ENCODE measurements around the gene SFRP5.

DNA sequence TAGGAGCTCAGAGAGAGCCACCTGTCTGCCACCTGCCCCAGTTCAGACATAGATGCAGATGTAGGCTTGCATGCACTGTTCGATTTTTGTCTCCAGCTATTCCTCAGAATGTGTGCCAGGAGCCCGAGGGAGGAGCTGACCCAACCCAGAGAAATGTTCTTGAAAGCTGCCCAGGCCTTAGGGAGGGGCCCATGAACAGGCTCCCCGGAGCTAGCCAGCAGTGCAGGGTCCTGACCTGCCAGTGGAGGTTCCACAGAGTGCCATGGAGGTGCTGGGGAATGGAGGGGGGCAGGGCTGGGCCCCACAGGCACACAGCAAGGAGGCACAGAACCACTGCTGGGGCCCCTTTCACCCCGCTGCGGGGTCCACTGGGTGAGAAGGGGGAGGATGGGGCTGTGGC lies 29.6 kb upstream of the SFRP5 start:
- TF ChIP-seq FOXA1 (IDR thresholded peaks at IDR 0.05) (no peak), EGR1 (IDR thresholded peaks at IDR 0.05; ENCODE audit: low read depth in 2 of 2) (no peak), FOXA2 (IDR thresholded peaks at IDR 0.05) (no peak), TAF1 (conservative IDR thresholded peaks at IDR 0.05) (no peak), YY1 (IDR thresholded peaks at IDR 0.05) (no peak), NR2F2 (IDR thresholded peaks at IDR 0.05) (no peak), RAD21 (IDR thresholded peaks at IDR 0.05) (no peak), GABPA (IDR thresholded peaks at IDR 0.05 in 1 of 2, conservative IDR thresholded peaks at IDR 0.05 in 1 of 2) (no peak), SP1 (IDR thresholded peaks at IDR 0.05) (no peak)
- TF ChIP-seq, protein P1, sequence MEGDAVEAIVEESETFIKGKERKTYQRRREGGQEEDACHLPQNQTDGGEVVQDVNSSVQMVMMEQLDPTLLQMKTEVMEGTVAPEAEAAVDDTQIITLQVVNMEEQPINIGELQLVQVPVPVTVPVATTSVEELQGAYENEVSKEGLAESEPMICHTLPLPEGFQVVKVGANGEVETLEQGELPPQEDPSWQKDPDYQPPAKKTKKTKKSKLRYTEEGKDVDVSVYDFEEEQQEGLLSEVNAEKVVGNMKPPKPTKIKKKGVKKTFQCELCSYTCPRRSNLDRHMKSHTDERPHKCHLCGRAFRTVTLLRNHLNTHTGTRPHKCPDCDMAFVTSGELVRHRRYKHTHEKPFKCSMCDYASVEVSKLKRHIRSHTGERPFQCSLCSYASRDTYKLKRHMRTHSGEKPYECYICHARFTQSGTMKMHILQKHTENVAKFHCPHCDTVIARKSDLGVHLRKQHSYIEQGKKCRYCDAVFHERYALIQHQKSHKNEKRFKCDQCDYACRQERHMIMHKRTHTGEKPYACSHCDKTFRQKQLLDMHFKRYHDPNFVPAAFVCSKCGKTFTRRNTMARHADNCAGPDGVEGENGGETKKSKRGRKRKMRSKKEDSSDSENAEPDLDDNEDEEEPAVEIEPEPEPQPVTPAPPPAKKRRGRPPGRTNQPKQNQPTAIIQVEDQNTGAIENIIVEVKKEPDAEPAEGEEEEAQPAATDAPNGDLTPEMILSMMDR (IDR thresholded peaks at IDR 0.05; ENCODE audit: low read depth, low read length, missing input control) = no peak
- TF ChIP-seq, protein P2, sequence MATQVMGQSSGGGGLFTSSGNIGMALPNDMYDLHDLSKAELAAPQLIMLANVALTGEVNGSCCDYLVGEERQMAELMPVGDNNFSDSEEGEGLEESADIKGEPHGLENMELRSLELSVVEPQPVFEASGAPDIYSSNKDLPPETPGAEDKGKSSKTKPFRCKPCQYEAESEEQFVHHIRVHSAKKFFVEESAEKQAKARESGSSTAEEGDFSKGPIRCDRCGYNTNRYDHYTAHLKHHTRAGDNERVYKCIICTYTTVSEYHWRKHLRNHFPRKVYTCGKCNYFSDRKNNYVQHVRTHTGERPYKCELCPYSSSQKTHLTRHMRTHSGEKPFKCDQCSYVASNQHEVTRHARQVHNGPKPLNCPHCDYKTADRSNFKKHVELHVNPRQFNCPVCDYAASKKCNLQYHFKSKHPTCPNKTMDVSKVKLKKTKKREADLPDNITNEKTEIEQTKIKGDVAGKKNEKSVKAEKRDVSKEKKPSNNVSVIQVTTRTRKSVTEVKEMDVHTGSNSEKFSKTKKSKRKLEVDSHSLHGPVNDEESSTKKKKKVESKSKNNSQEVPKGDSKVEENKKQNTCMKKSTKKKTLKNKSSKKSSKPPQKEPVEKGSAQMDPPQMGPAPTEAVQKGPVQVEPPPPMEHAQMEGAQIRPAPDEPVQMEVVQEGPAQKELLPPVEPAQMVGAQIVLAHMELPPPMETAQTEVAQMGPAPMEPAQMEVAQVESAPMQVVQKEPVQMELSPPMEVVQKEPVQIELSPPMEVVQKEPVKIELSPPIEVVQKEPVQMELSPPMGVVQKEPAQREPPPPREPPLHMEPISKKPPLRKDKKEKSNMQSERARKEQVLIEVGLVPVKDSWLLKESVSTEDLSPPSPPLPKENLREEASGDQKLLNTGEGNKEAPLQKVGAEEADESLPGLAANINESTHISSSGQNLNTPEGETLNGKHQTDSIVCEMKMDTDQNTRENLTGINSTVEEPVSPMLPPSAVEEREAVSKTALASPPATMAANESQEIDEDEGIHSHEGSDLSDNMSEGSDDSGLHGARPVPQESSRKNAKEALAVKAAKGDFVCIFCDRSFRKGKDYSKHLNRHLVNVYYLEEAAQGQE (IDR thresholded peaks at IDR 0.05) = no peak
- TF ChIP-seq, protein P3, sequence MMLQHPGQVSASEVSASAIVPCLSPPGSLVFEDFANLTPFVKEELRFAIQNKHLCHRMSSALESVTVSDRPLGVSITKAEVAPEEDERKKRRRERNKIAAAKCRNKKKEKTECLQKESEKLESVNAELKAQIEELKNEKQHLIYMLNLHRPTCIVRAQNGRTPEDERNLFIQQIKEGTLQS (IDR thresholded peaks at IDR 0.05) = no peak
- TF ChIP-seq, protein P4, sequence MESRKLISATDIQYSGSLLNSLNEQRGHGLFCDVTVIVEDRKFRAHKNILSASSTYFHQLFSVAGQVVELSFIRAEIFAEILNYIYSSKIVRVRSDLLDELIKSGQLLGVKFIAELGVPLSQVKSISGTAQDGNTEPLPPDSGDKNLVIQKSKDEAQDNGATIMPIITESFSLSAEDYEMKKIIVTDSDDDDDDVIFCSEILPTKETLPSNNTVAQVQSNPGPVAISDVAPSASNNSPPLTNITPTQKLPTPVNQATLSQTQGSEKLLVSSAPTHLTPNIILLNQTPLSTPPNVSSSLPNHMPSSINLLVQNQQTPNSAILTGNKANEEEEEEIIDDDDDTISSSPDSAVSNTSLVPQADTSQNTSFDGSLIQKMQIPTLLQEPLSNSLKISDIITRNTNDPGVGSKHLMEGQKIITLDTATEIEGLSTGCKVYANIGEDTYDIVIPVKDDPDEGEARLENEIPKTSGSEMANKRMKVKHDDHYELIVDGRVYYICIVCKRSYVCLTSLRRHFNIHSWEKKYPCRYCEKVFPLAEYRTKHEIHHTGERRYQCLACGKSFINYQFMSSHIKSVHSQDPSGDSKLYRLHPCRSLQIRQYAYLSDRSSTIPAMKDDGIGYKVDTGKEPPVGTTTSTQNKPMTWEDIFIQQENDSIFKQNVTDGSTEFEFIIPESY (IDR thresholded peaks at IDR 0.05) = no peak
- TF ChIP-seq, protein P5, sequence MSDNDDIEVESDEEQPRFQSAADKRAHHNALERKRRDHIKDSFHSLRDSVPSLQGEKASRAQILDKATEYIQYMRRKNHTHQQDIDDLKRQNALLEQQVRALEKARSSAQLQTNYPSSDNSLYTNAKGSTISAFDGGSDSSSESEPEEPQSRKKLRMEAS (IDR thresholded peaks at IDR 0.05) = no peak
